ENCODE results near the gene TMEM132C. TPM values are rescaled to one million over a fixed set of nuclear protein-coding genes. Genes with fewer than 3 reads are reported as not detected.

The TMEM132C gene
- total RNA-seq, 2 experiments from 2014 or later, result not detected

DNA sequence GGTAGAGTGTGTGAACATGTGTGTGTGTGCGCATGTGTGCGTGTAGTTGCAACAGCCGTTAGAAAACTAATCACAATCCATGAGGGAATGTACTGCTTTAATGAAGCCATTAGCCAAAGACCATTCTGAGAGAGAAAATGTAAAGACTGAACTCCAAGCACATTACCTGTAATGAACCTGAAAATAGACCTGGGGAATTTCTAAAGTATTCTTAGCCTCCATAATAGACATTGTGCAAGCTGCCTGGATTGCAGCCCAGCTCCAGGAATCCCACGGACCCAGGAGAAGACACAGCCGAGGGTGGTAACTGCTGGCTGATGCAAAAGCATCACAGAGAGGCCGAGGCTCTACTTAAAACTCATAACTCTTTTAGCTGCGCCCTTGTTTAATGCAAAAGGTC is 400.2 kb downstream of the TMEM132C start:
- no peaks in the 10 kb centered on the region for H3K9me3 ChIP-seq (ENCODE audit: low read length)
- no peaks in the 10 kb centered on the region for H3K9me2 ChIP-seq (ENCODE audit: insufficient read depth, low read length)
- no peak overlapping the region for H2AFZ ChIP-seq (ENCODE audit: low read length)
- H3K36me3 ChIP-seq (ENCODE audit: insufficient read depth, low read length), result no peaks in the 10 kb centered on the region
- no peak overlapping the region for H3K4me3 ChIP-seq (ENCODE audit: low read depth, low read length, poor library complexity, severe bottlenecking)
- intact Hi-C loops (cut with micrococcal nuclease; ENCODE audit: unreplicated experiment), result no loop called here
- POLR2A ChIA-PET, result no interaction called here
- TF ChIP-seq EZH2phosphoT487 (IDR thresholded peaks at IDR 0.05; ENCODE audit: borderline replicate concordance, low read depth, low read length), result no peak
- TF ChIP-seq, protein P1, sequence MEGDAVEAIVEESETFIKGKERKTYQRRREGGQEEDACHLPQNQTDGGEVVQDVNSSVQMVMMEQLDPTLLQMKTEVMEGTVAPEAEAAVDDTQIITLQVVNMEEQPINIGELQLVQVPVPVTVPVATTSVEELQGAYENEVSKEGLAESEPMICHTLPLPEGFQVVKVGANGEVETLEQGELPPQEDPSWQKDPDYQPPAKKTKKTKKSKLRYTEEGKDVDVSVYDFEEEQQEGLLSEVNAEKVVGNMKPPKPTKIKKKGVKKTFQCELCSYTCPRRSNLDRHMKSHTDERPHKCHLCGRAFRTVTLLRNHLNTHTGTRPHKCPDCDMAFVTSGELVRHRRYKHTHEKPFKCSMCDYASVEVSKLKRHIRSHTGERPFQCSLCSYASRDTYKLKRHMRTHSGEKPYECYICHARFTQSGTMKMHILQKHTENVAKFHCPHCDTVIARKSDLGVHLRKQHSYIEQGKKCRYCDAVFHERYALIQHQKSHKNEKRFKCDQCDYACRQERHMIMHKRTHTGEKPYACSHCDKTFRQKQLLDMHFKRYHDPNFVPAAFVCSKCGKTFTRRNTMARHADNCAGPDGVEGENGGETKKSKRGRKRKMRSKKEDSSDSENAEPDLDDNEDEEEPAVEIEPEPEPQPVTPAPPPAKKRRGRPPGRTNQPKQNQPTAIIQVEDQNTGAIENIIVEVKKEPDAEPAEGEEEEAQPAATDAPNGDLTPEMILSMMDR (conservative IDR thresholded peaks at IDR 0.05; ENCODE audit: low read length), result no peak
- no peak overlapping the region for H3K27ac ChIP-seq (ENCODE audit: low read depth, low read length, poor library complexity, severe bottlenecking)
- CTCF ChIA-PET (ENCODE audit: unreplicated experiment), result no interaction called here
- DNase-seq (ENCODE audit: low spot score), result no peak
- no peak overlapping the region for H3K4me2 ChIP-seq (ENCODE audit: low read length)
- H3K4me1 ChIP-seq (ENCODE audit: insufficient read depth, low read length, poor library complexity, severe bottlenecking), result no peaks in the 10 kb centered on the region
- no peaks in the 10 kb centered on the region for H3K79me2 ChIP-seq (ENCODE audit: insufficient read depth, low read depth, low read length)
- BruUV-seq (replicated peaks), result no TSS peak
- H4K20me1 ChIP-seq (ENCODE audit: insufficient read depth, low read length), result no peaks in the 10 kb centered on the region

DNA sequence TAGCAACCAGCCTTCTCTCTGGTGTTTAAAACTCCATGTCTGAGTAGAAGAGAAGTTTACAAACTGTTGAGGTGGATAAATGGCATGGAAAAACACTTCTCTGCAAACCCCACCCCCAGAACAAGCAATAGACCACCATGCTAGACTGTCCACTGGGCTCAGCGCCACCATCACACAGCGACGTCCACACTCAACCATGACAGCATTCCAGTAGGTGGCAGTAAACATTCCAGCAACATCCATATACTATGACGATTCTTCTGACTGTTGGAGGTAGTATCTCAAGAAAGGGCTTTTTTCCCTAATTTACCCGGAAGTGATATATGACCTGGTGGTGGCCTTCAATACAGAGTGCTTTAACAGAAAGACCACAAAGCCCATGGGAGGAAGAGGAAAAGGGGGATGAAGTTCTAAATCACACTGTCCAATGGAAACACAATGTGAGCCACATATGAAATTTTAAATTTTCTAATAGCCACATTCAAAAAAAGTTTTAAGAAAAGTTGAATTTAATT is 404.6 kb downstream of the TMEM132C start:
- CTCF ChIA-PET (ENCODE audit: unreplicated experiment), result no interaction called here
- Histone ChIP-seq H3K27ac (ENCODE audit: low read depth, low read length, poor library complexity, severe bottlenecking) (no peak overlapping the region), H3K36me3 (ENCODE audit: insufficient read depth, low read length) (no peaks in the 10 kb centered on the region), H3K4me1 (ENCODE audit: insufficient read depth, low read length, poor library complexity, severe bottlenecking) (no peaks in the 10 kb centered on the region), H3K79me2 (ENCODE audit: insufficient read depth, low read depth, low read length) (no peaks in the 10 kb centered on the region), H3K4me2 (ENCODE audit: low read length) (no peak overlapping the region), H4K20me1 (ENCODE audit: insufficient read depth, low read length) (no peaks in the 10 kb centered on the region), H2AFZ (ENCODE audit: low read length) (no peak overlapping the region), H3K4me3 (ENCODE audit: low read depth, low read length, poor library complexity, severe bottlenecking) (no peak overlapping the region), H3K9me2 (ENCODE audit: insufficient read depth, low read length) (no peaks in the 10 kb centered on the region), H3K9me3 (ENCODE audit: low read length) (no peaks in the 10 kb centered on the region)
- POLR2A ChIA-PET, result no interaction called here
- intact Hi-C loops (cut with micrococcal nuclease; ENCODE audit: unreplicated experiment), result no loop called here
- BruUV-seq (replicated peaks), result no TSS peak
- no peak for TF ChIP-seq EZH2phosphoT487 (IDR thresholded peaks at IDR 0.05; ENCODE audit: borderline replicate concordance, low read depth, low read length)
- TF ChIP-seq, protein P1 (conservative IDR thresholded peaks at IDR 0.05; ENCODE audit: low read length), result peak; percentile 66
- no peak for DNase-seq (ENCODE audit: low spot score)

DNA sequence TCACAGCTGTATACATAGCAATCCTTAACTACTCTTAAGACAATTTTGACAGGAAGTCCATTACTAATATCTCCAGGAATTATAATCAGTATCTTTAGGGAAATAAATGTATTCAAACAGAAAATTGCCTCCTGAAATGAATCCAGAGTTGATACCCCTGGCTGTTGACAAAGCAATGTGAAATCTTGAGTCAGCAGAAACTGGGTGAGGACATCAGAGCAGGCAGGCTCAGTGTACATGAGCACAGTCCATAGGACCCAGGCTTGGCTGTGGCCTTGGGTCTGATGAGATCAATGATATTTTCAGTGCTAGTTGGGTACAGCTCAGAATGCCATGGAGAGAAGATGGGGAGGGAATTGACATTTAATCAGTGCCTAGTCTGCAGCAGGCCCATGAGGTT is 405.5 kb downstream of the TMEM132C start:
- POLR2A ChIA-PET, result interaction anchor here (0.7 kb wide), 1 partner anchor 254 kb away, joined by 3 read pairs; no protein-coding TSS in a partner anchor
- Histone ChIP-seq H4K20me1 (ENCODE audit: insufficient read depth, low read length) (no peaks in the 10 kb centered on the region), H2AFZ (ENCODE audit: low read length) (no peak overlapping the region), H3K27ac (ENCODE audit: low read depth, low read length, poor library complexity, severe bottlenecking) (no peak overlapping the region), H3K4me2 (ENCODE audit: low read length) (no peak overlapping the region), H3K9me2 (ENCODE audit: insufficient read depth, low read length) (no peaks in the 10 kb centered on the region), H3K36me3 (ENCODE audit: insufficient read depth, low read length) (no peaks in the 10 kb centered on the region), H3K4me3 (ENCODE audit: low read depth, low read length, poor library complexity, severe bottlenecking) (no peak overlapping the region), H3K9me3 (ENCODE audit: low read length) (no peaks in the 10 kb centered on the region), H3K4me1 (ENCODE audit: insufficient read depth, low read length, poor library complexity, severe bottlenecking) (no peaks in the 10 kb centered on the region), H3K79me2 (ENCODE audit: insufficient read depth, low read depth, low read length) (no peaks in the 10 kb centered on the region)
- no TSS peak for BruUV-seq (replicated peaks)
- intact Hi-C loops (cut with micrococcal nuclease; ENCODE audit: unreplicated experiment), result no loop called here
- CTCF ChIA-PET (ENCODE audit: unreplicated experiment), result no interaction called here
- TF ChIP-seq, protein P1 (conservative IDR thresholded peaks at IDR 0.05; ENCODE audit: low read length), result no peak
- no peak for TF ChIP-seq EZH2phosphoT487 (IDR thresholded peaks at IDR 0.05; ENCODE audit: borderline replicate concordance, low read depth, low read length)
- DNase-seq (ENCODE audit: low spot score), result no peak

Measured in OCI-LY7 (cell line).